ENCODE measurements around the gene PDE3B.

The PDE3B gene

GRCh38 chr11:14908214-14908880 is 264.7 kb downstream of the PDE3B start:
- no peak overlapping the region for H3K27ac ChIP-seq
- TF ChIP-seq CTCF (conservative IDR thresholded peaks at IDR 0.05) = peak; percentile 82

DNA sequence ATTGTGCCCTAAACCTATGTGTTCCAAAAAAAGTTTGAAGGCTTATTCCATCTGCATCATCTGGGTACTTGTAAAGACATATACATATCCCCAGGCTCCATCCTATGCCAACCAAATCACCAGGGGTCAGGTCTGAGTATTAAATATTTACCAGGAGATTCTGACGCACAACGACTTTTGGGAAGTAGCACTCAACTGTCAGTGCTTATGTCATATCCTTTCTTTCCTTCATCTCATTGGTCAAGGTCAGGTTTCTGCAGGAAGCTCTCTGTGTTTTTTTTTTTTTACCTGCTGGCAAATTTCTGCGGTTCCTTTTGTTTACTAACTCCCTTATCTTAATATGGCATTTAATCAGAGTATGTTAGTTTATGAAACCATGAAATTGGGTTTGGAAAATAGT is 270.9 kb downstream of the PDE3B start:
- H3K27ac ChIP-seq = no peak overlapping the region
- TF ChIP-seq CTCF (conservative IDR thresholded peaks at IDR 0.05) = no peak

GRCh38 chr11:14916403-14916802 is 272.8 kb downstream of the PDE3B start:
- no peak for TF ChIP-seq CTCF (conservative IDR thresholded peaks at IDR 0.05)
- no peak overlapping the region for H3K27ac ChIP-seq

All from VCaP (cell line).